GM18867 (cell line): ENCODE results near the gene REM2.
"Not testable (repeated sequence)": the region's sequence is repeated elsewhere in the genome, so short reads cannot be mapped to it uniquely, and the experiment has no call there.

Experiments
- ATAC-seq: cut with Tn5 transposase; IDR thresholded peaks from one replicate; pipeline ENCODE4 v1.9.1; 2021; ENCODE audit warnings: mild to moderate bottlenecking, moderate library complexity; ENCODE audit not compliant: unreplicated experiment

The REM2 gene

GRCh38 chr14:22847661-22848341 lies 35.2 kb upstream of the REM2 start:
- no peak for ATAC-seq

GRCh38 chr14:22848351-22849164 lies 34.5 kb upstream of the REM2 start:
- no peak for ATAC-seq

- no peak for ATAC-seq
These were observed 33.7 kb upstream of the REM2 start for GRCh38 chr14:22849212-22849819.

DNA sequence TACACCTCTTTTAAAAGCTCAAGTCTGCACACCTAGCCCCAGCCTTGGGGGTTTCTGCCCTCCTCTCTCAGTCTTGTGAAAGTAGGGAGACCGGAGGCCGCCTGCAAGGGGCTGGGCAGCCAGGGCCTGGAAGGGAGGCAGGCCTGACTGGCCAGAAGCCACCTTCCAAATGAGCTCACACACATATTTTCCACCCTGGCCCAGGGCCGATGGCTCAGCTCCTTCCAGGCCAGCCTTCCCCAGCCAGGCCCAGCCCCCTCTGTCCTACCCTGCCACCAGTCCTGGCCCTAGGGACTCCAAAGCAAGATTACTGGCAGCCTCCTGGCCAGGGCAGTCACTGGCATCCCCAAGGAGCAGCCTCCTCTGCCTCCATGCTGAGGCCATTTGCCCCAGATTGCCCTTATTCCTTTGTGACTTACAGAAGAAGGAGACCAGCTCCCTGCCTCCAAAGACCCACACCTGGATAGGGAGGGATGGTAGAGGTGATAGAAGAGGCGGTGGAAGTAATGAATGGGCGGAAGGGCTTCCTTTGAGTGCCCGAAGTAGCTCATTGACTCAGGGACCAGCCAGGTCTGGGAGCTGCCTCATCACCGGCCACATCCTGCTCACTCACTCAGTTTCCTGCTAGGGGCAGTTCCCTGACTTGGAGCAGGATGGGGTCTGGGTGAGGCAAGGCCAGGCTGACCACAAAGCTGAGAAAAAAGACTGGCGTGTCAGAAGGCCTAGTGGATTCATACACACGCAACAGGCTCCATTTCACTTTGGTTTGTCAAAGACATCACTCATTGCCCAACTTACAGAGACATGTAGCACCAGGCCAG lies 31.9 kb upstream of the REM2 start:
- no peak for ATAC-seq

DNA sequence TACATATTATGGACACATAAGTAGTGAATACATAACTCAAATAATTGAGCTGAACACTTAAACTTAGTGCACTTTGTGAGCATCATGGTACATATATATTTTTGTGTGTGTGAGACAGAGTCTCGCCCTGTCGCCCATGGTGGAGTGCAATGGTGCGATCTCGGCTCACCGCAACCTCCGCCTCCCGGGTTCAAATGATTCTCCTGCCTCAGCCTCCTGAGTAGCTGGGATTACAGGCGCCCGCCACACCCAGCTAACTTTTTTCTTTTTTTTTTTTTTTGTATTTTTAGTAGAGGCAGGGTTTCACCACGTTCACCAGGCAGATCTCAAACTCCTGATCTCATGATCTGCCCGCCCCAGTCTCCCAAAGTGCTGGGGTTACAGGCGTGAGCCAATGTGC lies 30.8 kb upstream of the REM2 start:
- ATAC-seq = not testable (repeated sequence)

DNA sequence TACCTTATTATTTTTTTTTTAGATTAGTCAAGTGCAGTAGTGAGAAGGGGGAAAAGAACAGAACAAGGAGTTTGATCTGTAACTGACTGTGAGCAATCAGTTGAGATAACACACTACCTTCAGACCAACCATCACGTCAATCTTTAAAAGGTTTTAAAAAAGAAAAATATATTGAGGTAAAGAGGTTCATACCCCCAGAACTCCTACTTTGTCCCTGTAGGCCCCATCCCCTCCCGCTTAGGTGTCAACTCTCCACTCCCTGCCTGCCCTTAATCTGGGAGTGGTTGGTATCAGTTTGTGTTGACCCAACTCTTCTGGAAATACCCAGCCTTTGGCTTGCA lies 30.5 kb upstream of the REM2 start:
- ATAC-seq = no peak

- ATAC-seq = peak; percentile 81
These were observed 29.9 kb upstream of the REM2 start for GRCh38 chr14:22852940-22853767.

DNA sequence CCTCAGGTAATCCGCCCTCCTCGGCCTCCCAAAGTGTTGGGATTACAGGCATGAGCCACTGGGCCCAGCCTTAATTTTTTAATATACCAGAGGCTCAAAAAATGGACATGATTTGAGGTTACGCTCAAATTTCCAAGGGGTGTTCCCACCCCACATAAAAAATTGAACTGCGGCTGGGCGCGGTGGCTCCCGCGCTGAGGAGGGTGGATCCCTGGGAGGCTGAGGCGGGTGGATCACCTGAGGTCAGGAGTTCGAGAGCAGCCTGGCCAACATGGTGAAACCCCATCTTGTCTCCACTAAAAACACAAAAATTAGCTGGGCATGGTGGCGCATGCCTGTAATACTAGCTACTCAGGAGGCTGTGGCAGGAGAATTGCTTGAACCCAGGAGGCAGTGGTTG lies 28.7 kb upstream of the REM2 start:
- ATAC-seq = not testable (repeated sequence)

- no peak for ATAC-seq
These were observed 27.9 kb upstream of the REM2 start for GRCh38 chr14:22854963-22855724.

DNA sequence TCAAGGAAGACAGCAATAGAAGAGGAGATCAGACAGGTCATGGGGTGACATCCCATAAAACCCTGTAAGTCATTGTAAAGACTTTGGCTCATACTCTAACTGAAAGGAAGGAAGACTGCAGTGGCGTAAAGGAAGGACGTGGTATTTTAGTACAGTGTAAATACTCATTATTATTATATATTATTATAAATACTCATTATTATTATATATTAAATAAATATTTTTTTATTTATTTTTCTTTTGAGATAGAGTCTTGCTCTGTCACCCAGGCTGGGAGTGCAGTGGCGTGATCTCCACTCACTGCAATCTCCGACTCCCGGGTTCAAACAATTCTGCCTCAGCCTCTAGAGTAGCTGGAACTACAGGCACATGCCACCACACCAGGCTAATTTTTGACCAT lies 26.6 kb upstream of the REM2 start:
- ATAC-seq = no peak

DNA sequence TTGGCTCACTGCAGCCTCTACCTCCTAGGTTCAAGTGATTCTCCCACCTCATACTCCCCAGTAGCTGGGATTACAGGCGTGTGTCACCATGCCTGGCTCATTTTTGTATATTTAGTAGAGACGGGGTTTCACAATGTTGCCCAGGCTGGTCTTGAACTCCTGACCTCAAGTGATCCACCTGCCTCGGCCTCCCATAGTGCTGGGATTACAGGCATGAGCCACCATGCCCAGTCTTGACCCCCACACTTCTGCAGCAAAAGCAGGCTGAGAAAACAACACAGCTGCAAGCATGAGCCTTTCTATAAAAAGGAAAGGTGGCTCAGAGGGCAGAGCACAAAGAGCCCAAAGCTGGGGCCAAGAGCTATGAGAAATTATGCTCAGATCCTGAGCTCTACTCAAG lies 22.6 kb upstream of the REM2 start:
- ATAC-seq = not testable (repeated sequence)

GRCh38 chr14:22861651-22862050 lies 21.4 kb upstream of the REM2 start:
- ATAC-seq = no peak

DNA sequence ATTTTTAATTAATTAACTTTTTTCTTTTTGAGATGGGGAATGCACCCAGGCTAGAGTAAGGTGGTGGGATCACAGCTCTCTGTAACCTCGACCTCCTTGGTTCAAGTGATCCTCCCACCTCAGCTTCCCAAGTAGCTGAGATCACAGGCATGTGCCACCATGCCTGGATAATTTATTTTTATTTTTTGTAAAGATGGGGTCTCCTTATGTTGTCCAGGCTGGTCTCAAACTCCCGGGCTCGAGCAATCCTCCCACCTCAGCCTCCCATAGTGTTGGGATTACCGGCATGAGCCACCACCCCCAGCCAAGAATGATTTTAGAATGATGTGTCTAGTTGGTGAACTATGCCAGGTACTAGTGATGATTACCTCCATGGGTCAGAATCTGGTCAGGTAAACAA lies 18.0 kb upstream of the REM2 start:
- ATAC-seq = no peak

GRCh38 chr14:22865424-22866405 lies 17.3 kb upstream of the REM2 start:
- no peak for ATAC-seq

DNA sequence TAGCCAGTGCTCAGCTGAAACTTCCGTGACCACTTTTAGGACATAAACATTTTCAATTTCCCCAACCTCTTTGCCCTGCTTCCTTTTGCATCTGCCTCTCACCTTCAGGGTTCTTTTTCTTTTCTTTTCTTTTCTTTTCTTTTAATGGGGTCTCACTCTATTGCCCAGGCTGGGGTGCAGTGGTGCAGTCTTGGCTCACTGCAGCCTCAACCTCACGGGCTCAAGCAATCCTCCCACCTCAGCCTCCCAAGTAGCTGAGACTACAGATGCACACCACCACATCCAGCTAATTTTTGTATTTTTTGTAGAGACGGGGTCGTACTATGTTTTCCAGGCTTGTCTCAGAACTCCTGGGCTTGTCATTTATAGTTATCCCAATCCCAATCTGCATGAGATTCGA lies 16.1 kb upstream of the REM2 start:
- no peak for ATAC-seq

- ATAC-seq = peak; percentile 40
These were observed 12.2 kb upstream of the REM2 start for GRCh38 chr14:22870811-22871223.

DNA sequence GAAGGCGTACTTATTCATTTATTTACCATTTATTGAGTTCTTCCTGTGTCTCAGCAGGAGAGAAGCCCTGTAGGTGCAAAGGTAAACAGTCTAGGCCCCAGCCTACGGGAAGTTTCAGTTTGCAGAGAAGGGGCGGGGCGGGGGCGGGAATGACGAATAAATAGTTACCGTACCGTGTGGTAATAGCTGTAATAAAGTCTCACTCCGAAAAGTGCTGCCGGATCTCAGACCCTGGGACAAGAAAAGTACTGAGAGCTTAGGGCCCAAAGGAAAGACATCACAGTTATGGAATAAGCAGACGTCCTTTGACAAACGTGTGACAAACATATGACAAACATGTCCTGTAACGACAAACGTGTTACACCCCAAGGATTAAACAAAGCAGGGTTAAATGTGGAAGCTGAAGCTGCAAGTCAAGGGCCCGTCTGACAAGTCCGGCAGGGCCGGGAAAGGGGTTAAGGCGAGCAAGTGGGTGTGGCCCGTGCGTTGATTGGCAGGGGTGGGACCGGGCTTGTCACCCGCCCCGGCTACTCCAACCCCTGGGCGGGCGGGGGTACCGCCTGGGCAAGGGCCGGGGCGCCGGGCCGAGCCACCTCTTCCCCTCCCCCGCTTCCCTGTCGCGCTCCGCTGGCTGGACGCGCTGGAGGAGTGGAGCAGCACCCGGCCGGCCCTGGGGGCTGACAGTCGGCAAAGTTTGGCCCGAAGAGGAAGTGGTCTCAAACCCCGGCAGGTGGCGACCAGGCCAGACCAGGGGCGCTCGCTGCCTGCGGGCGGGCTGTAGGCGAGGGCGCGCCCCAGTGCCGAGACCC lies 11.6 kb upstream of the REM2 start, which contains the start of gene LRP10:
Gene LRP10, plus strand, starts transcription at position 517 of the 809 bp plus-strand sequence. CDS start 564 bp downstream, outside the sequence.
- ATAC-seq = peak; percentile 82
